Mucosa of descending colon (tissue), 3 donors: ENCODE results near the gene HMHB1. TPM values are rescaled to one million over a fixed set of nuclear protein-coding genes. Genes with fewer than 3 reads are reported as not detected.

ENCODE experiments used
- ATAC-seq: fragments of 200-7000 bp; cut with Tn5 transposase; one replicate; pipeline ENCODE4 v1.9.1; 2020; ENCODE audit warnings: mild to moderate bottlenecking, moderate library complexity
- DNase-seq, 3 donors: peaks; one replicate each; pipeline ENCODE4 v3.0.0-alpha.2; 2020
- H3K36me3 ChIP-seq: fragments of 200-600 bp; one replicate; pipeline ENCODE4 v1.8.0; 2021; ENCODE audit warnings: low read depth, mild to moderate bottlenecking
- H3K4me1 ChIP-seq: fragments of 200-600 bp; one replicate; pipeline ENCODE4 v1.8.0; 2021; ENCODE audit warnings: low read depth, mild to moderate bottlenecking
- H3K4me3 ChIP-seq: fragments of 200-600 bp; one replicate; pipeline ENCODE4 v1.8.0; 2021; ENCODE audit warnings: mild to moderate bottlenecking
- H3K9me3 ChIP-seq: fragments of 200-600 bp; one replicate; pipeline ENCODE4 v1.8.0; 2021; ENCODE audit warnings: mild to moderate bottlenecking
- CTCF ChIP-seq: fragments of 200-600 bp; IDR thresholded peaks from one replicate; pipeline ENCODE4 v1.8.0; 2022; ENCODE audit warnings: antibody characterized with exemption, mild to moderate bottlenecking
- intact Hi-C, 2 donors: fragments of 100-400 bp; cut with DNase I in 1 of 2; cut with micrococcal nuclease in 1 of 2; formaldehyde crosslinking; loops; one replicate each; pipeline versions ENCODE4 v1.11.0 to v1.11.1; 2022; cut with DNase I, micrococcal nuclease
- total RNA-seq, 3 donors: library from RNA; stranded (reverse); fragmentation: NEBNext Ultra II Directional in 2 of 3; extraction: Animal tissue kit (Norgen Biotek cat#: 25700) in 2 of 3; gene quantifications; one replicate each; pipeline versions ENCODE4 v1.2.1 to v1.2.4, GENCODE V29; 2021 to 2023
- donor health status: DM: no; HTN: no; CAD: no; lungs with moderate emphysema.
- donor health status: DM: no; HTN: no; CAD: no.
- donor health status: DM: no; HTN: yes; CAD: no.

Gene HMHB1
- total RNA-seq, 3 donors from 2014 or later = not detected

GRCh38 chr5:143820451-143820850 is 8.5 kb downstream of the HMHB1 start:
- no peaks in the 10 kb centered on the region for H3K9me3 ChIP-seq
- intact Hi-C loops = loop anchor here in 1 of 2 donors (10.0 kb wide), 2 partner anchors 416 to 896 kb away; partner anchors contain the start of gene NR3C1
- no peak overlapping the region for H3K4me3 ChIP-seq
- H3K4me1 ChIP-seq = peaks cover 3% of the 10 kb centered on the region
- TF ChIP-seq CTCF = no peak
- ATAC-seq (no peak), DNase-seq (no peak)
- H3K36me3 ChIP-seq = no peaks in the 10 kb centered on the region

- H3K36me3 ChIP-seq = no peaks in the 10 kb centered on the region
- H3K4me3 ChIP-seq = no peak overlapping the region
- intact Hi-C loops = loop anchor here in 1 of 2 donors (10.0 kb wide), 2 partner anchors 420 to 900 kb away; partner anchors contain the start of gene NR3C1
- ATAC-seq (peak; percentile 95), DNase-seq (peak; percentile 72 to 94 (median 83))
- H3K9me3 ChIP-seq = no peaks in the 10 kb centered on the region
- peaks cover 3% of the 10 kb centered on the region for H3K4me1 ChIP-seq
- TF ChIP-seq CTCF = peak; percentile 91
Observed at GRCh38 chr5:143824851-143825720, 13.1 kb downstream of the HMHB1 start.

- ATAC-seq (peak; percentile 31), DNase-seq (no peak)
- Histone ChIP-seq H3K4me3 (no peak overlapping the region), H3K36me3 (no peaks in the 10 kb centered on the region), H3K4me1 (peaks cover 3% of the 10 kb centered on the region), H3K9me3 (no peaks in the 10 kb centered on the region)
- intact Hi-C loops = loop anchor here in 1 of 2 donors (10.0 kb wide), 2 partner anchors 422 to 902 kb away; partner anchors contain the start of gene NR3C1
- no peak for TF ChIP-seq CTCF
Observed at GRCh38 chr5:143826951-143827444, 15.0 kb downstream of the HMHB1 start.

GRCh38 chr5:143828710-143829109 is 16.7 kb downstream of the HMHB1 start:
- no peak for TF ChIP-seq CTCF
- intact Hi-C loops = loop anchor here in 1 of 2 donors (10.0 kb wide), 2 partner anchors 424 to 904 kb away; partner anchors contain the start of gene NR3C1
- H3K4me3 ChIP-seq = no peak overlapping the region
- no peaks in the 10 kb centered on the region for H3K36me3 ChIP-seq
- ATAC-seq (peak; percentile 24), DNase-seq (no peak)
- no peaks in the 10 kb centered on the region for H3K9me3 ChIP-seq
- H3K4me1 ChIP-seq = peaks cover 3% of the 10 kb centered on the region

- TF ChIP-seq CTCF = no peak
- Histone ChIP-seq H3K4me1 (no peaks in the 10 kb centered on the region), H3K9me3 (no peaks in the 10 kb centered on the region), H3K4me3 (no peak overlapping the region), H3K36me3 (no peaks in the 10 kb centered on the region)
- DNase-seq = no peak
- intact Hi-C loops = no loop called here
- ATAC-seq = no peak
Observed at GRCh38 chr5:143833177-143833576, 21.2 kb downstream of the HMHB1 start.
